Sigmoid colon (tissue), 7 donors: ENCODE data around the gene KIRREL3. TPM values are rescaled to one million over a fixed set of nuclear protein-coding genes. Genes with fewer than 3 reads are reported as not detected.

ENCODE experiments used
- DNase-seq: peaks from one replicate; pipeline ENCODE4 v3.0.0-alpha.2; 2019
- H3K27ac ChIP-seq, 4 donors: fragments of 200-600 bp; sonication (generic); one replicate each; pipeline ENCODE4 v1.5.1; 2016 to 2019; ENCODE audit warnings: mild to moderate bottlenecking in 1 of 4
- H3K27me3 ChIP-seq, 3 donors: fragments of 200-600 bp; sonication (generic); one replicate each; pipeline ENCODE4 v1.5.1; 2019; ENCODE audit warnings: mild to moderate bottlenecking in 1 of 3
- H3K36me3 ChIP-seq, 4 donors: fragments of 200-600 bp; sonication (generic); one replicate each; pipeline ENCODE4 v1.5.1; 2016 to 2019
- H3K4me1 ChIP-seq, 4 donors: fragments of 200-600 bp; sonication (generic); one replicate each; pipeline ENCODE4 v1.5.1; 2017 to 2019
- H3K4me3 ChIP-seq, 4 donors: fragments of 200-600 bp; sonication (generic); one replicate each; pipeline ENCODE4 v1.5.1; 2017 to 2019; ENCODE audit warnings: mild to moderate bottlenecking in 2 of 4, moderate library complexity in 1 of 4
- H3K9me3 ChIP-seq, 4 donors: fragments of 200-600 bp in 3 of 4; sonication (generic) in 3 of 4; one replicate each; pipeline versions ENCODE4 v1.5.1 to v1.6.1; 2013 to 2019
- CTCF ChIP-seq, 4 experiments: fragments of 450-650 bp in 3 of 4; fragments of 200-600 bp in 1 of 4; IDR thresholded peaks; one replicate each; pipeline ENCODE4 v1.5.1; 2016 to 2019; ENCODE audit warnings: antibody characterized with exemption in 4 of 4, mild to moderate bottlenecking in 3 of 4, moderate library complexity in 2 of 4
- EP300 ChIP-seq, 4 donors: sonication (generic); formaldehyde crosslinking; IDR thresholded peaks; one replicate each; pipeline ENCODE4 v1.6.1; 2017; ENCODE audit warnings: antibody characterized with exemption in 4 of 4
- POLR2A ChIP-seq, 2 donors: fragments of 450-650 bp; IDR thresholded peaks; one replicate each; pipeline ENCODE4 v1.6.1; 2016; ENCODE audit warnings: antibody characterized with exemption in 2 of 2, mild to moderate bottlenecking in 2 of 2, moderate library complexity in 2 of 2
- POLR2AphosphoS5 ChIP-seq, 4 donors: sonication (generic); formaldehyde crosslinking; IDR thresholded peaks; one replicate each; pipeline ENCODE4 v1.6.1; 2017; ENCODE audit warnings: antibody characterized with exemption in 4 of 4
- WGBS, 2 donors: extraction: QIAGEN DNeasy Blood & Tissue Kit; methylation state at CpG; one replicate each; pipeline ENCODE4 v1.1.7; 2013; 5-methylcytosine and 5-hydroxymethylcytosine counted together
- intact Hi-C: fragments of 100-400 bp; cut with DNase I; formaldehyde crosslinking; loops from one replicate; pipeline ENCODE4 v1.15.1; 2023
- polyA plus RNA-seq, 3 donors: library from polyadenylated mRNA; stranded (reverse); fragments of 200-250 nt; gene quantifications; one replicate each; pipeline ENCODE4 v1.2.3, GENCODE V29; 2013
- total RNA-seq, 4 donors: library from RNA; depleted of rRNA; stranded (reverse); fragments of >200 nt; gene quantifications; one replicate each; pipeline ENCODE4 v1.1.0, GENCODE V29; 2016
- donor health status: healthy with polysubstance abuse.
- donor health status: Bipolar disorder and iron deficiency.
- donor health status: healthy.

Gene KIRREL3
- total and polyA plus RNA-seq, 7 donors = under 0.01 to 3.3 (median 1.0) TPM

- peaks cover 0 to 44% (median 0%) of the 10 kb centered on the region in 3 donors for H3K27me3 ChIP-seq
- no peaks in the 10 kb centered on the region for H3K9me3 ChIP-seq
- 80 to 83% methylated on average over 17 of the region's 17 CpGs for WGBS, 2 donors
- intact Hi-C loops = no loop called here
- no peak for TF ChIP-seq POLR2A (IDR thresholded peaks at IDR 0.05)
- no peak for TF ChIP-seq EP300 (IDR thresholded peaks at IDR 0.05)
- no peak for TF ChIP-seq CTCF (IDR thresholded peaks at IDR 0.05)
- TF ChIP-seq POLR2AphosphoS5 (IDR thresholded peaks at IDR 0.05) = no peak
- no peak for DNase-seq
- H3K4me3 ChIP-seq = no peak overlapping the region
- no peaks in the 10 kb centered on the region for H3K36me3 ChIP-seq
- H3K27ac ChIP-seq = no peak overlapping the region
- H3K4me1 ChIP-seq = no peaks in the 10 kb centered on the region
These were observed 466.3 kb downstream of the KIRREL3 start for GRCh38 chr11:126534141-126534805.

GRCh38 chr11:126533560-126533959 is 467.0 kb downstream of the KIRREL3 start:
- peaks cover 0 to 38% (median 0%) of the 10 kb centered on the region in 3 donors for H3K27me3 ChIP-seq
- no peaks in the 10 kb centered on the region for H3K9me3 ChIP-seq
- WGBS, 2 donors = 86 to 89% methylated on average over 6 of the region's 6 CpGs
- DNase-seq = no peak
- no peak for TF ChIP-seq POLR2A (IDR thresholded peaks at IDR 0.05)
- TF ChIP-seq CTCF (IDR thresholded peaks at IDR 0.05) = no peak
- no peak for TF ChIP-seq POLR2AphosphoS5 (IDR thresholded peaks at IDR 0.05)
- no peak for TF ChIP-seq EP300 (IDR thresholded peaks at IDR 0.05)
- intact Hi-C loops = no loop called here
- no peaks in the 10 kb centered on the region for H3K36me3 ChIP-seq
- no peaks in the 10 kb centered on the region for H3K4me1 ChIP-seq
- no peak overlapping the region for H3K4me3 ChIP-seq
- no peak overlapping the region for H3K27ac ChIP-seq

GRCh38 chr11:126530416-126530815 is 470.2 kb downstream of the KIRREL3 start:
- no peaks in the 10 kb centered on the region for H3K9me3 ChIP-seq
- no peak for DNase-seq
- 84 to 89% methylated on average over 8 of the region's 8 CpGs for WGBS, 2 donors
- no peak for TF ChIP-seq EP300 (IDR thresholded peaks at IDR 0.05)
- no peak for TF ChIP-seq CTCF (IDR thresholded peaks at IDR 0.05)
- TF ChIP-seq POLR2AphosphoS5 (IDR thresholded peaks at IDR 0.05) = no peak
- no peak for TF ChIP-seq POLR2A (IDR thresholded peaks at IDR 0.05)
- no peaks in the 10 kb centered on the region for H3K36me3 ChIP-seq
- H3K4me3 ChIP-seq = no peak overlapping the region
- no peak overlapping the region for H3K27ac ChIP-seq
- intact Hi-C loops = no loop called here
- H3K27me3 ChIP-seq = peaks cover 0 to 14% (median 0%) of the 10 kb centered on the region in 3 donors
- H3K4me1 ChIP-seq = no peaks in the 10 kb centered on the region

- 75 to 79% methylated on average over 10 of the region's 10 CpGs for WGBS, 2 donors
- TF ChIP-seq EP300 (IDR thresholded peaks at IDR 0.05) = no peak
- no peak for TF ChIP-seq POLR2A (IDR thresholded peaks at IDR 0.05)
- no peak for TF ChIP-seq CTCF (IDR thresholded peaks at IDR 0.05)
- no peak for TF ChIP-seq POLR2AphosphoS5 (IDR thresholded peaks at IDR 0.05)
- Histone ChIP-seq H3K4me1 (no peaks in the 10 kb centered on the region), H3K9me3 (no peaks in the 10 kb centered on the region), H3K4me3 (no peak overlapping the region), H3K27me3 (peaks cover 0 to 5% (median 0%) of the 10 kb centered on the region in 3 donors), H3K27ac (no peak overlapping the region), H3K36me3 (no peaks in the 10 kb centered on the region)
- intact Hi-C loops = no loop called here
- DNase-seq = peak; percentile 59
These were observed 471.5 kb downstream of the KIRREL3 start for GRCh38 chr11:126529037-126529436.

DNA sequence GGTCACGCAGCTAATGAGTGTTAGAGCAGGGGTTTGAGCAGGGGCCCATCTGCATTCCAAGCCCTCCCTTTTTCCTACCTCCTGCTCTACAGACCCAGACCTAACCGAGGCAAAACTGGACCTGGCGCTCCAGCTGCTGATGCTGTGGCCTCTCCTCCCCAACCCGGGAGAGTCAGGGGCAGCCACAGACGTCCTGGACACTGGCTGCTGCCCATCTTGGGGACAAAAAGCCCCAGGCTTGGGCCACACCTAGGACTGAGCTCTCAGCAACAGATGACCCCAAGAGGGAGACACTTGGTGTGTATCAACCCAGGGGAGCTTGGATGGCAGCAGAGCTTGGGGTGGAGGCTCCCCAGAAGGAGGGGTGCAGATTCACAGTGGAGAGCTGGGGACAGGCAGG is 472.5 kb downstream of the KIRREL3 start:
- Histone ChIP-seq H3K4me3 (no peak overlapping the region), H3K27me3 (peaks cover 0 to 5% (median 0%) of the 10 kb centered on the region in 3 donors), H3K4me1 (no peaks in the 10 kb centered on the region), H3K9me3 (no peaks in the 10 kb centered on the region), H3K36me3 (no peaks in the 10 kb centered on the region), H3K27ac (no peak overlapping the region)
- TF ChIP-seq CTCF (IDR thresholded peaks at IDR 0.05) = no peak
- no peak for TF ChIP-seq POLR2A (IDR thresholded peaks at IDR 0.05)
- TF ChIP-seq POLR2AphosphoS5 (IDR thresholded peaks at IDR 0.05) = no peak
- intact Hi-C loops = no loop called here
- 66 to 70% methylated on average over 5 of the region's 5 CpGs for WGBS, 2 donors
- DNase-seq = peak; percentile 43
